HEK293 (cell line): Measurements from ENCODE around the gene ZNF853.
A peak's percentile ranks its signal among the peaks of the same experiment; 100 is the strongest.

ENCODE experiments used
- CTCF ChIA-PET: fragments of 350-600 bp; formaldehyde crosslinking; extraction: SDS; loops from one replicate; lab custom pipeline; 2021; ENCODE audit warnings: antibody characterized with exemption; lab: Yijun Ruan, JAX
- POLR2A ChIA-PET: fragments of 300-600 bp; formaldehyde crosslinking; extraction: SDS; loops from one replicate; lab custom pipeline; 2020; ENCODE audit warnings: antibody characterized with exemption, inconsistent platforms; lab: Yijun Ruan, JAX
- H3K27ac ChIP-seq: fragments of 200-500 bp; sonication (Bioruptor generic); 2 replicates; pipeline ENCODE4 v1.5.1; 2014; ENCODE audit warnings: low read depth, low read length, control low read depth, inconsistent platforms; ENCODE audit errors: extremely low read depth
- H3K36me3 ChIP-seq, 2 experiments: fragments of 200-500 bp in 1 of 2; sonication (Bioruptor generic) in 1 of 2; 1 replicate in 1 of 2; 2 replicates in 1 of 2; pipeline ENCODE4 v1.5.1; 2014 to 2017; ENCODE audit warnings: inconsistent platforms in 2 of 2, low read length in 2 of 2; ENCODE audit not compliant: control insufficient read depth in 2 of 2, insufficient read depth in 1 of 2
- H3K4me1 ChIP-seq: fragments of 200-500 bp; sonication (Bioruptor generic); 2 replicates; pipeline ENCODE4 v1.5.1; 2014; ENCODE audit warnings: mild to moderate bottlenecking, low read length, inconsistent platforms; ENCODE audit not compliant: control insufficient read depth, insufficient read depth
- H3K4me3 ChIP-seq: 2 replicates; pipeline ENCODE4 v1.5.1; 2011; ENCODE audit warnings: low read depth, mild to moderate bottlenecking, control low read depth, low read length, moderate library complexity
- H3K9me3 ChIP-seq: fragments of 200-500 bp; sonication (Bioruptor generic); 2 replicates; pipeline ENCODE4 v1.5.1; 2014; ENCODE audit warnings: low read depth, low read length, inconsistent platforms; ENCODE audit not compliant: control insufficient read depth, insufficient read depth
- BCL11A ChIP-seq: fragments of 450-650 bp; formaldehyde crosslinking; IDR thresholded peaks from 2 replicates; pipeline ENCODE4 v1.5.1; 2016; ENCODE audit warnings: low read depth, missing biosample characterization, missing genetic modification characterization
- IKZF3 ChIP-seq: fragments of 450-650 bp; IDR thresholded peaks from 2 replicates; pipeline ENCODE4 v1.5.0; 2018; ENCODE audit warnings: missing biosample characterization, mild to moderate bottlenecking, missing genetic modification characterization, moderate library complexity
- KLF1 ChIP-seq: fragments of 450-650 bp; formaldehyde crosslinking; IDR thresholded peaks from 2 replicates; pipeline ENCODE4 v1.5.1; 2016; ENCODE audit warnings: missing biosample characterization, missing genetic modification characterization
- KLF16 ChIP-seq: fragments of 450-650 bp; formaldehyde crosslinking; IDR thresholded peaks from 2 replicates; pipeline ENCODE4 v1.5.1; 2017; ENCODE audit warnings: missing biosample characterization, missing genetic modification characterization
- MEIS1 ChIP-seq: sonication (generic); formaldehyde crosslinking; IDR thresholded peaks from 2 replicates; pipeline ENCODE4 v1.8.1; 2022; ENCODE audit warnings: missing genetic modification reagents, mild to moderate bottlenecking, borderline replicate concordance
- MYNN ChIP-seq: fragments of 450-650 bp; formaldehyde crosslinking; IDR thresholded peaks from 2 replicates; pipeline ENCODE4 v1.5.1; 2016; ENCODE audit warnings: missing biosample characterization, missing genetic modification characterization, borderline replicate concordance
- SCRT1 ChIP-seq: fragments of 450-650 bp; formaldehyde crosslinking; IDR thresholded peaks from 2 replicates; pipeline ENCODE4 v1.5.1; 2016; ENCODE audit warnings: missing biosample characterization, missing genetic modification characterization, borderline replicate concordance
- WT1 ChIP-seq: fragments of 450-650 bp; formaldehyde crosslinking; IDR thresholded peaks from 2 replicates; pipeline ENCODE4 v1.5.1; 2016; ENCODE audit warnings: missing biosample characterization, missing genetic modification characterization
- ZBTB48 ChIP-seq: fragments of 450-650 bp; formaldehyde crosslinking; IDR thresholded peaks from 2 replicates; pipeline ENCODE4 v1.5.1; 2016; ENCODE audit warnings: missing biosample characterization, missing genetic modification characterization
- ZBTB8A ChIP-seq: fragments of 450-650 bp; formaldehyde crosslinking; IDR thresholded peaks from 2 replicates; pipeline ENCODE4 v1.5.1; 2016; ENCODE audit warnings: missing biosample characterization, missing genetic modification characterization
- ZFHX2 ChIP-seq: fragments of 450-650 bp; formaldehyde crosslinking; conservative IDR thresholded peaks from 2 replicates; pipeline ENCODE4 v1.5.1; 2016; ENCODE audit warnings: missing biosample characterization, missing genetic modification characterization
- ZNF114 ChIP-seq: fragments of 450-650 bp; formaldehyde crosslinking; IDR thresholded peaks from 2 replicates; pipeline ENCODE4 v1.5.0; 2017; ENCODE audit warnings: missing biosample characterization, missing genetic modification characterization
- ZNF138 ChIP-seq: fragments of 450-650 bp; formaldehyde crosslinking; IDR thresholded peaks from 2 replicates; pipeline ENCODE4 v1.5.1; 2016; ENCODE audit warnings: missing biosample characterization, missing genetic modification characterization, borderline replicate concordance
- ZNF155 ChIP-seq: fragments of 450-650 bp; formaldehyde crosslinking; IDR thresholded peaks from 2 replicates; pipeline ENCODE4 v1.5.1; 2016; ENCODE audit warnings: missing biosample characterization, missing genetic modification characterization
- ZNF157 ChIP-seq: fragments of 450-650 bp; formaldehyde crosslinking; IDR thresholded peaks from 2 replicates; pipeline ENCODE4 v1.5.1; 2016; ENCODE audit warnings: missing biosample characterization, missing genetic modification characterization
- ZNF335 ChIP-seq: fragments of 450-650 bp; formaldehyde crosslinking; conservative IDR thresholded peaks from 2 replicates; pipeline ENCODE4 v1.5.1; 2016; ENCODE audit warnings: missing biosample characterization, missing genetic modification characterization
- ZNF37A ChIP-seq: fragments of 450-650 bp; IDR thresholded peaks from 2 replicates; pipeline ENCODE4 v1.5.1; 2018; ENCODE audit warnings: missing biosample characterization, missing genetic modification characterization
- ZNF510 ChIP-seq: fragments of 450-650 bp; formaldehyde crosslinking; IDR thresholded peaks from 2 replicates; pipeline ENCODE4 v1.5.1; 2018; ENCODE audit warnings: mild to moderate bottlenecking, missing genetic modification characterization, missing biosample characterization; ENCODE audit not compliant: insufficient replicate concordance
- ZNF549 ChIP-seq: fragments of 450-650 bp; IDR thresholded peaks from 2 replicates; pipeline ENCODE4 v1.5.1; 2018; ENCODE audit warnings: missing biosample characterization, missing genetic modification characterization, mild to moderate bottlenecking, inconsistent platforms, moderate library complexity
- ZNF558 ChIP-seq: fragments of 450-650 bp; formaldehyde crosslinking; IDR thresholded peaks from 2 replicates; pipeline ENCODE4 v1.5.1; 2016; ENCODE audit warnings: missing biosample characterization, missing genetic modification characterization
- ZNF701 ChIP-seq: fragments of 450-650 bp; formaldehyde crosslinking; IDR thresholded peaks from 2 replicates; pipeline ENCODE4 v1.5.1; 2016; ENCODE audit warnings: missing biosample characterization, missing genetic modification characterization
- ZNF707 ChIP-seq: fragments of 450-650 bp; formaldehyde crosslinking; IDR thresholded peaks from 2 replicates; pipeline ENCODE4 v1.5.1; 2016; ENCODE audit warnings: missing biosample characterization, missing genetic modification characterization
- ZNF791 ChIP-seq: fragments of 450-650 bp; formaldehyde crosslinking; IDR thresholded peaks from 2 replicates; pipeline ENCODE4 v1.5.1; 2016; ENCODE audit warnings: missing biosample characterization, missing genetic modification characterization
- TF ChIP-seq, protein P1 (sequence below): fragments of 450-650 bp; formaldehyde crosslinking; IDR thresholded peaks from 2 replicates; pipeline ENCODE4 v1.5.1; 2017; ENCODE audit warnings: missing biosample characterization, missing genetic modification characterization
- TF ChIP-seq, protein P2 (sequence below): fragments of 450-650 bp; formaldehyde crosslinking; IDR thresholded peaks from 2 replicates; pipeline ENCODE4 v1.5.1; 2016; ENCODE audit warnings: missing biosample characterization, missing genetic modification characterization
- TF ChIP-seq, protein P3 (sequence below): fragments of 450-650 bp; formaldehyde crosslinking; IDR thresholded peaks from 2 replicates; pipeline ENCODE4 v1.5.1; 2016; ENCODE audit warnings: missing biosample characterization, missing genetic modification characterization, borderline replicate concordance
- TF ChIP-seq, protein P4 (sequence below): fragments of 450-650 bp; formaldehyde crosslinking; IDR thresholded peaks from 2 replicates; pipeline ENCODE4 v1.5.1; 2016; ENCODE audit warnings: missing biosample characterization, missing genetic modification characterization, borderline replicate concordance

Gene ZNF853

DNA sequence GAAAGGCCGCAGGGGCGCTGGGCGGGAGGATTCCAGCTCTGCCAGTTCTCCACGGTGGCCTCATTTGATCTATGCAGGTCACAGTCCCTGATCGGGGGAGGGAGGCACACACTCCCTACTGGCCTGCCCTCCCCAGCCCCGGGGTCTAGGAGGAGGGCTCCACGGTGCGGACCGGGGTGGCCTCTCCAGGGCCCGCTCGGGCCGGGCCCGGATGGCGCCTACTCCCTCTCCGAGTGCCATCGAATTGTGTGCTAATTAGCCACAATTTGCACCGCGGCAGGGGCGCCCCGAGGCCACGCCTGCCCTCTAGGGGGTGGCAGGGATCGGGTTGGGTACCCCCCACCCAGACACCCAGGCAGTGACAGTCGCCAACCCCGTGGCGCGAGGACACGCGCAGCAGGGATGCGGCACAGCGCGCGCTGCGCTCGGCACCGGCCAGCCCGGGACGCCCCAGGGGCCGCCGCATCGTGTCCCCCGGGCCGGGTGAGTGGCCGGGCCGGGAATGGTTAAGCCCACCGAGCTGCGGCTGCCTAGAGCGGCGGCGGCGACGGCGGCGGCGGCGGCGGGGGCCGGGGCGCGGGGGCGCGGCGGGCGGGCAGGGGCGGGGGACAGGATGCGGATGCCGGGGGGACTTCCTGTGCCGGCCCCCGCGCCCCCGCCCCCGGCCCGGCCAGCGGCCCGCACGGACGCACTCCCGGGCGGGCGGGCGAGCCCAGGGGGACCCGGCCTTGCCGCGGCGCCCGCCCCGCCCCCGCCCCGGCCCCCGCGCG is at the start of gene ZNF853 (continued):
- TF ChIP-seq ZNF510 (tag by site-specific recombination) = no peak
- peak; percentile 98 for TF ChIP-seq ZNF335
- no peak for TF ChIP-seq ZNF558
- TF ChIP-seq, protein P1, sequence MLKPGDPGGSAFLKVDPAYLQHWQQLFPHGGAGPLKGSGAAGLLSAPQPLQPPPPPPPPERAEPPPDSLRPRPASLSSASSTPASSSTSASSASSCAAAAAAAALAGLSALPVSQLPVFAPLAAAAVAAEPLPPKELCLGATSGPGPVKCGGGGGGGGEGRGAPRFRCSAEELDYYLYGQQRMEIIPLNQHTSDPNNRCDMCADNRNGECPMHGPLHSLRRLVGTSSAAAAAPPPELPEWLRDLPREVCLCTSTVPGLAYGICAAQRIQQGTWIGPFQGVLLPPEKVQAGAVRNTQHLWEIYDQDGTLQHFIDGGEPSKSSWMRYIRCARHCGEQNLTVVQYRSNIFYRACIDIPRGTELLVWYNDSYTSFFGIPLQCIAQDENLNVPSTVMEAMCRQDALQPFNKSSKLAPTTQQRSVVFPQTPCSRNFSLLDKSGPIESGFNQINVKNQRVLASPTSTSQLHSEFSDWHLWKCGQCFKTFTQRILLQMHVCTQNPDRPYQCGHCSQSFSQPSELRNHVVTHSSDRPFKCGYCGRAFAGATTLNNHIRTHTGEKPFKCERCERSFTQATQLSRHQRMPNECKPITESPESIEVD (tag by site-specific recombination) = no peak
- peak; percentile 46; the same call in 1 of the 2 replicates for TF ChIP-seq WT1 (tag by site-specific recombination)
- TF ChIP-seq ZFHX2 = no peak
- peak; percentile 46; the same call in 1 of the 2 replicates for TF ChIP-seq ZBTB48 (tag by site-specific recombination)
- TF ChIP-seq ZNF791 (tag by site-specific recombination) = no peak
- TF ChIP-seq ZNF138 (tag by site-specific recombination) = no peak

DNA sequence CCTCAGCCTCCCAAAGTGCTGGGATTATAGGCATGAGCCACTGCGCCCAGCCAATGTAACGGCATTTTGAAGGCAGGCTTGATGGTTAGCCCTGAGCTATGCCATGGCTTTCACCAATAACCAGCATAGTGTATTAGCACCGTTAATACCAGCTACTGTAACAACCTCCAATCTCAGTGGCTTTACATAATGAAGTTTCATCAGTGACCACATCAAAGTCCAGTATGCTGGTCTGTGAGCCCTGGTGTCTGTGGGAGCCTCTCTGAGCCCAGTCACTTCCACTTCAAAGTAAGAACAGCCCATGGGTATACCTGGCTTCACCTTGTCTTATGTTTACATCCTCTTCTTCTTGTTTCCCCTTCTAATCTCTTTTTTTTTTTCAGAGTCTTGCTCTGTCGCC is 49.8 kb upstream of the ZNF853 start:
- H3K36me3 ChIP-seq = no peaks in the 10 kb centered on the region
- no peaks in the 10 kb centered on the region for H3K4me1 ChIP-seq
- POLR2A ChIA-PET = no interaction called here
- H3K27ac ChIP-seq = no peak overlapping the region
- CTCF ChIA-PET = interaction anchor here (1.1 kb wide), 1 partner anchor 8 kb away, joined by 4 read pairs; no protein-coding TSS in a partner anchor
- no peak overlapping the region for H3K4me3 ChIP-seq
- TF ChIP-seq KLF1 (no peak), ZNF37A (tag by site-specific recombination) (no peak), MYNN (tag by site-specific recombination) (no peak), ZNF707 (tag by site-specific recombination) (no peak), ZNF155 (no peak), IKZF3 (tag by site-specific recombination) (no peak), ZNF114 (tag by site-specific recombination) (no peak), ZNF157 (no peak), BCL11A (no peak)
- TF ChIP-seq, protein P2, sequence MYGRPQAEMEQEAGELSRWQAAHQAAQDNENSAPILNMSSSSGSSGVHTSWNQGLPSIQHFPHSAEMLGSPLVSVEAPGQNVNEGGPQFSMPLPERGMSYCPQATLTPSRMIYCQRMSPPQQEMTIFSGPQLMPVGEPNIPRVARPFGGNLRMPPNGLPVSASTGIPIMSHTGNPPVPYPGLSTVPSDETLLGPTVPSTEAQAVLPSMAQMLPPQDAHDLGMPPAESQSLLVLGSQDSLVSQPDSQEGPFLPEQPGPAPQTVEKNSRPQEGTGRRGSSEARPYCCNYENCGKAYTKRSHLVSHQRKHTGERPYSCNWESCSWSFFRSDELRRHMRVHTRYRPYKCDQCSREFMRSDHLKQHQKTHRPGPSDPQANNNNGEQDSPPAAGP (tag by site-specific recombination) = no peak
- no peaks in the 10 kb centered on the region for H3K9me3 ChIP-seq

DNA sequence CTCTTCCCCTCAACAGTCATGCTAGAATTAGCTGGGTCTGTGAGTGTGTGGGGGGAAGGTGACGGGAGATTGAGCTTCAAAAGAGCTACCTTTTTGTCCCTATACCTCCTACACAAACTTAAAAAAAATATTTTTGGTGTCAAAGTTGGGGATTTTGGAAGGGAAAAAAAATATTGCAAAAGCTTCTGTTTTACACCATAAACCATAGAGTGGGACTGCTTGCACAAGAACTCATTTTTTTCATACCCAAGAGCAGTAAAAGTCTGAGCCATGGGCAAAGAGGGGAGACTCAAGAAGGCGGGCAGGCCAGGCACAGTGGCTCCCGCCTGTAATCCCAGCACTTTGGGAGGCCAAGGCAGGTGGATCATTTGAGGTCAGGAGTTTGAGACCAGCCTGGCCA is 47.5 kb upstream of the ZNF853 start:
- CTCF ChIA-PET = interaction anchor here (1.6 kb wide), 1 partner anchor 9 kb away, joined by 4 read pairs; no protein-coding TSS in a partner anchor
- Histone ChIP-seq H3K36me3 (no peaks in the 10 kb centered on the region), H3K4me1 (no peaks in the 10 kb centered on the region), H3K4me3 (no peak overlapping the region), H3K27ac (no peak overlapping the region), H3K9me3 (no peaks in the 10 kb centered on the region)
- POLR2A ChIA-PET = interaction anchor here (0.5 kb wide), 1 partner anchor 10 kb away, joined by 4 read pairs; no protein-coding TSS in a partner anchor
- TF ChIP-seq ZNF701 (tag by site-specific recombination) (no peak), ZNF549 (tag by site-specific recombination) (no peak), MEIS1 (no peak), SCRT1 (no peak), KLF16 (tag by site-specific recombination) (no peak), ZBTB8A (tag by site-specific recombination) (no peak)
- TF ChIP-seq, protein P3, sequence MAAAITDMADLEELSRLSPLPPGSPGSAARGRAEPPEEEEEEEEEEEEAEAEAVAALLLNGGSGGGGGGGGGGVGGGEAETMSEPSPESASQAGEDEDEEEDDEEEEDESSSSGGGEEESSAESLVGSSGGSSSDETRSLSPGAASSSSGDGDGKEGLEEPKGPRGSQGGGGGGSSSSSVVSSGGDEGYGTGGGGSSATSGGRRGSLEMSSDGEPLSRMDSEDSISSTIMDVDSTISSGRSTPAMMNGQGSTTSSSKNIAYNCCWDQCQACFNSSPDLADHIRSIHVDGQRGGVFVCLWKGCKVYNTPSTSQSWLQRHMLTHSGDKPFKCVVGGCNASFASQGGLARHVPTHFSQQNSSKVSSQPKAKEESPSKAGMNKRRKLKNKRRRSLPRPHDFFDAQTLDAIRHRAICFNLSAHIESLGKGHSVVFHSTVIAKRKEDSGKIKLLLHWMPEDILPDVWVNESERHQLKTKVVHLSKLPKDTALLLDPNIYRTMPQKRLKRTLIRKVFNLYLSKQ (tag by site-specific recombination) = no peak
- TF ChIP-seq, protein P4, sequence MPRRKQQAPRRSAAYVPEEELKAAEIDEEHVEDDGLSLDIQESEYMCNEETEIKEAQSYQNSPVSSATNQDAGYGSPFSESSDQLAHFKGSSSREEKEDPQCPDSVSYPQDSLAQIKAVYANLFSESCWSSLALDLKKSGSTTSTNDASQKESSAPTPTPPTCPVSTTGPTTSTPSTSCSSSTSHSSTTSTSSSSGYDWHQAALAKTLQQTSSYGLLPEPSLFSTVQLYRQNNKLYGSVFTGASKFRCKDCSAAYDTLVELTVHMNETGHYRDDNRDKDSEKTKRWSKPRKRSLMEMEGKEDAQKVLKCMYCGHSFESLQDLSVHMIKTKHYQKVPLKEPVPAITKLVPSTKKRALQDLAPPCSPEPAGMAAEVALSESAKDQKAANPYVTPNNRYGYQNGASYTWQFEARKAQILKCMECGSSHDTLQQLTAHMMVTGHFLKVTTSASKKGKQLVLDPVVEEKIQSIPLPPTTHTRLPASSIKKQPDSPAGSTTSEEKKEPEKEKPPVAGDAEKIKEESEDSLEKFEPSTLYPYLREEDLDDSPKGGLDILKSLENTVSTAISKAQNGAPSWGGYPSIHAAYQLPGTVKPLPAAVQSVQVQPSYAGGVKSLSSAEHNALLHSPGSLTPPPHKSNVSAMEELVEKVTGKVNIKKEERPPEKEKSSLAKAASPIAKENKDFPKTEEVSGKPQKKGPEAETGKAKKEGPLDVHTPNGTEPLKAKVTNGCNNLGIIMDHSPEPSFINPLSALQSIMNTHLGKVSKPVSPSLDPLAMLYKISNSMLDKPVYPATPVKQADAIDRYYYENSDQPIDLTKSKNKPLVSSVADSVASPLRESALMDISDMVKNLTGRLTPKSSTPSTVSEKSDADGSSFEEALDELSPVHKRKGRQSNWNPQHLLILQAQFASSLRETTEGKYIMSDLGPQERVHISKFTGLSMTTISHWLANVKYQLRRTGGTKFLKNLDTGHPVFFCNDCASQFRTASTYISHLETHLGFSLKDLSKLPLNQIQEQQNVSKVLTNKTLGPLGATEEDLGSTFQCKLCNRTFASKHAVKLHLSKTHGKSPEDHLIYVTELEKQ = no peak
